ENCODE measurements around the gene MDM2. TPM values are rescaled to one million over a fixed set of nuclear protein-coding genes. Genes with fewer than 3 reads are reported as not detected.

MDM2 gene
- total RNA-seq, 3 donors from 2014 or later: 74.7 to 92.1 (median 91.3) TPM

- no peaks in the 10 kb centered on the region for H3K9me3 ChIP-seq
- TF ChIP-seq, protein P1, sequence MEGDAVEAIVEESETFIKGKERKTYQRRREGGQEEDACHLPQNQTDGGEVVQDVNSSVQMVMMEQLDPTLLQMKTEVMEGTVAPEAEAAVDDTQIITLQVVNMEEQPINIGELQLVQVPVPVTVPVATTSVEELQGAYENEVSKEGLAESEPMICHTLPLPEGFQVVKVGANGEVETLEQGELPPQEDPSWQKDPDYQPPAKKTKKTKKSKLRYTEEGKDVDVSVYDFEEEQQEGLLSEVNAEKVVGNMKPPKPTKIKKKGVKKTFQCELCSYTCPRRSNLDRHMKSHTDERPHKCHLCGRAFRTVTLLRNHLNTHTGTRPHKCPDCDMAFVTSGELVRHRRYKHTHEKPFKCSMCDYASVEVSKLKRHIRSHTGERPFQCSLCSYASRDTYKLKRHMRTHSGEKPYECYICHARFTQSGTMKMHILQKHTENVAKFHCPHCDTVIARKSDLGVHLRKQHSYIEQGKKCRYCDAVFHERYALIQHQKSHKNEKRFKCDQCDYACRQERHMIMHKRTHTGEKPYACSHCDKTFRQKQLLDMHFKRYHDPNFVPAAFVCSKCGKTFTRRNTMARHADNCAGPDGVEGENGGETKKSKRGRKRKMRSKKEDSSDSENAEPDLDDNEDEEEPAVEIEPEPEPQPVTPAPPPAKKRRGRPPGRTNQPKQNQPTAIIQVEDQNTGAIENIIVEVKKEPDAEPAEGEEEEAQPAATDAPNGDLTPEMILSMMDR (IDR thresholded peaks at IDR 0.05): no peak
- peak; percentile 48 for ATAC-seq
- H3K4me1 ChIP-seq (ENCODE audit: low read depth): no peaks in the 10 kb centered on the region
- H3K36me3 ChIP-seq (ENCODE audit: low read depth): no peaks in the 10 kb centered on the region
- no peak for DNase-seq
- H3K4me3 ChIP-seq: no peak overlapping the region
- intact Hi-C loops (cut with DNase I, micrococcal nuclease): no loop called here
These were observed 21.0 kb upstream of the MDM2 start for GRCh38 chr12:68786929-68787328.

DNA sequence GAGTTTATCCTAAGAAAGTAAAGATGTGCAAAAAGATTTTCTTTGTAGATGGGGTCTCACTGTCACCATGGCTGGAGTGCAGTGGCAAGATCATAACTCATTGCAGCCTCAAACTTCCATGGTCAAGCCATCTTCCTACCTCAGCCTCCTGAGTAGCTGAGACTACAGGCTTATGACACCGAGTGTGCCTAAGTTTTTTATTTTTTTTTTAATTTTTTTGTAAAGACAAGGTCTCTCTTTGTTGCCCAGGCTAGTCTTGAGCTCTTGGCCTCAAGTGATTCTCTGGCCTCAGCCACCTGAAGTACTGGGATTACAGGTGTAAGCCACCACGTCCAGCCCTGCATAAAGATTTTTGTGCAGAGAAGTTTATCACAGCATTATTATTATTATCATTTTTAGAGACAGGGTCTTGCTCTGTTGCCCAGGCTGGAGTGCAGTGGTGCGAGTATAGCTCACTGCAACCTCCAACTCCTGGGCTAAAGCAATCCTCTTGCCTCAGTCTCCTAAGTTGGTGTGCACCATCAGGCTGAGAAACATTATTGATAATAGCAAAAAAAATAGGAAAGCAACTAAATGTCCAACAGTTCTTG, 19.3 kb upstream of the MDM2 start:
- Histone ChIP-seq H3K4me1 (ENCODE audit: low read depth) (no peaks in the 10 kb centered on the region), H3K9me3 (no peaks in the 10 kb centered on the region), H3K4me3 (no peak overlapping the region), H3K36me3 (ENCODE audit: low read depth) (no peaks in the 10 kb centered on the region)
- no peak for DNase-seq
- no peak for ATAC-seq
- TF ChIP-seq, protein P1 (IDR thresholded peaks at IDR 0.05): no peak
- intact Hi-C loops (cut with DNase I, micrococcal nuclease): no loop called here

GRCh38 chr12:68789144-68789878, 18.7 kb upstream of the MDM2 start:
- DNase-seq (no peak), ATAC-seq (peak; percentile 37)
- Histone ChIP-seq H3K9me3 (no peaks in the 10 kb centered on the region), H3K4me3 (no peak overlapping the region), H3K4me1 (ENCODE audit: low read depth) (no peaks in the 10 kb centered on the region), H3K36me3 (ENCODE audit: low read depth) (no peaks in the 10 kb centered on the region)
- intact Hi-C loops (cut with DNase I, micrococcal nuclease): no loop called here
- TF ChIP-seq, protein P1 (IDR thresholded peaks at IDR 0.05): no peak

GRCh38 chr12:68790081-68790951, 17.7 kb upstream of the MDM2 start:
- no peaks in the 10 kb centered on the region for H3K4me1 ChIP-seq (ENCODE audit: low read depth)
- DNase-seq (no peak), ATAC-seq (no peak)
- no peaks in the 10 kb centered on the region for H3K36me3 ChIP-seq (ENCODE audit: low read depth)
- intact Hi-C loops (cut with DNase I, micrococcal nuclease): no loop called here
- TF ChIP-seq, protein P1 (IDR thresholded peaks at IDR 0.05): no peak
- no peaks in the 10 kb centered on the region for H3K9me3 ChIP-seq
- no peak overlapping the region for H3K4me3 ChIP-seq

DNA sequence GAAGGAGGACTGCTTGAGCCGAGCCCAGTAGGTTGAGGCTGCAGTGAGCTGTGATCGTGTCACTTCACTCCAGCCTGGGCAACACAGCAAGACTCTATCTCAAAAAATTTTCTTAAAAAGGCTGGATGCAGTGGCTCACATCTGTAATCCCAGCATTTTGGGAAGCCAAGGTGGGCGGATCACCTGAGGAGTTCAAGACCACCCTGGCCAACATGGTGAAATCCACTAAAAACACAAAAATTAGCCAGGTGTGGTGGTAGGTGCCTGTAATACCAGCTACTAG, 17.1 kb upstream of the MDM2 start:
- DNase-seq (no peak), ATAC-seq (no peak)
- TF ChIP-seq, protein P1 (IDR thresholded peaks at IDR 0.05): no peak
- intact Hi-C loops (cut with DNase I, micrococcal nuclease): no loop called here
- Histone ChIP-seq H3K36me3 (ENCODE audit: low read depth) (no peaks in the 10 kb centered on the region), H3K4me1 (ENCODE audit: low read depth) (no peaks in the 10 kb centered on the region), H3K9me3 (no peaks in the 10 kb centered on the region), H3K4me3 (no peak overlapping the region)
